ENCODE measurements around the gene LSP1.

DNA sequence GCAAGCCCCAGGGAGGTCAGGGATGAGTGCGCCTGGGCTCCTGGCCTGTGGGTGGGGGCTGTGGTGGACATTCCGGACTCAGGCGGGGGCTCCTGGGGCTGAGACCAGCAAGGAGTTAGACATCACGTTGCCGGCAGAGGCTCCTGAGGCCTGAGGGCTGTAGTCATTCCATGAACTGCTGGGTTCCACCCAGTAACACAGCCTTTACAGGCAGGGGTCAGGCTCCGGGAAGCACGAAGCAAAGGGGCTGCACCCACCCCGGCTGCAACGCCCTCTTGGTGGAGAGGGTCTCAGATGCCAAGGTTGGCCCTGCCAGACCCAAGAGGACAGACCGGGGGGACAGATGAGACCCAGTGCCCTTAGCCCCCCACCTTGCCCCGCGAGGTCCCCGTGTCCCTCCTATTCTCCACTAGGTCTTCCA lies 75.6 kb downstream of the LSP1 start:
- TF ChIP-seq, protein P1, sequence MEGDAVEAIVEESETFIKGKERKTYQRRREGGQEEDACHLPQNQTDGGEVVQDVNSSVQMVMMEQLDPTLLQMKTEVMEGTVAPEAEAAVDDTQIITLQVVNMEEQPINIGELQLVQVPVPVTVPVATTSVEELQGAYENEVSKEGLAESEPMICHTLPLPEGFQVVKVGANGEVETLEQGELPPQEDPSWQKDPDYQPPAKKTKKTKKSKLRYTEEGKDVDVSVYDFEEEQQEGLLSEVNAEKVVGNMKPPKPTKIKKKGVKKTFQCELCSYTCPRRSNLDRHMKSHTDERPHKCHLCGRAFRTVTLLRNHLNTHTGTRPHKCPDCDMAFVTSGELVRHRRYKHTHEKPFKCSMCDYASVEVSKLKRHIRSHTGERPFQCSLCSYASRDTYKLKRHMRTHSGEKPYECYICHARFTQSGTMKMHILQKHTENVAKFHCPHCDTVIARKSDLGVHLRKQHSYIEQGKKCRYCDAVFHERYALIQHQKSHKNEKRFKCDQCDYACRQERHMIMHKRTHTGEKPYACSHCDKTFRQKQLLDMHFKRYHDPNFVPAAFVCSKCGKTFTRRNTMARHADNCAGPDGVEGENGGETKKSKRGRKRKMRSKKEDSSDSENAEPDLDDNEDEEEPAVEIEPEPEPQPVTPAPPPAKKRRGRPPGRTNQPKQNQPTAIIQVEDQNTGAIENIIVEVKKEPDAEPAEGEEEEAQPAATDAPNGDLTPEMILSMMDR (IDR thresholded peaks at IDR 0.05; ENCODE audit: low read depth, low read length): no peak
- TF ChIP-seq POLR2A (IDR thresholded peaks at IDR 0.05; ENCODE audit: extremely low read depth, insufficient read length): no peak

All from NB4 (cell line).